Psoas muscle (tissue), 8 donors: ENCODE results near the gene TLE1. TPM values are rescaled to one million over a fixed set of nuclear protein-coding genes. Genes with fewer than 3 reads are reported as not detected.

Experiments
- ATAC-seq, 4 donors: fragments of 200-7000 bp; cut with Tn5 transposase; one replicate each; pipeline ENCODE4 v1.9.1; 2020; ENCODE audit warnings: moderate library complexity in 3 of 4, mild to moderate bottlenecking in 2 of 4
- DNase-seq, 2 donors: peaks; one replicate each; pipeline ENCODE4 v3.0.0-alpha.2; 2020
- H3K27ac ChIP-seq: fragments of 200-600 bp; one replicate; pipeline ENCODE4 v1.8.0; 2022
- H3K27me3 ChIP-seq, 3 donors: fragments of 200-600 bp in 1 of 3; one replicate each; pipeline versions ENCODE4 v1.6.1 to v1.8.0; 2013 to 2022; ENCODE audit warnings: low read length in 2 of 3, mild to moderate bottlenecking in 2 of 3, moderate library complexity in 1 of 3; ENCODE audit not compliant: insufficient read depth in 3 of 3
- H3K36me3 ChIP-seq, 2 donors: fragments of 200-600 bp in 1 of 2; one replicate each; pipeline versions ENCODE4 v1.6.1 to v1.8.0; 2013 to 2022; ENCODE audit warnings: low read depth in 1 of 2, mild to moderate bottlenecking in 1 of 2, moderate library complexity in 1 of 2; ENCODE audit not compliant: insufficient read depth in 1 of 2
- H3K4me1 ChIP-seq: fragments of 200-600 bp; one replicate; pipeline ENCODE4 v1.8.0; 2022
- H3K4me3 ChIP-seq: fragments of 200-600 bp; one replicate; pipeline ENCODE4 v1.8.0; 2022; ENCODE audit warnings: mild to moderate bottlenecking
- H3K9me3 ChIP-seq: fragments of 200-600 bp; one replicate; pipeline ENCODE4 v1.8.0; 2022
- CTCF ChIP-seq: fragments of 200-600 bp; IDR thresholded peaks from one replicate; pipeline ENCODE4 v1.8.0; 2022; ENCODE audit warnings: antibody characterized with exemption
- WGBS, 3 donors: extraction: QIAGEN DNeasy Blood & Tissue Kit; methylation state at CpG; one replicate each; pipeline versions ENCODE4 v1.1.6 to v1.1.7; 2013; 5-methylcytosine and 5-hydroxymethylcytosine counted together
- intact Hi-C, 2 donors: fragments of 100-400 bp; cut with DNase I; formaldehyde crosslinking; loops; one replicate each; pipeline versions ENCODE4 v1.11.0 to v1.14.2; 2022
- polyA plus RNA-seq, 3 donors: library from polyadenylated mRNA; stranded (reverse); fragments of 200-250 nt; gene quantifications; one replicate each; pipeline ENCODE4 v1.2.3, GENCODE V29; 2013
- total RNA-seq, 4 donors: library from RNA; stranded (reverse); fragmentation: NEBNext Ultra II Directional in 2 of 4; extraction: Animal tissue kit (Norgen Biotek cat#: 25700) in 2 of 4; gene quantifications; one replicate each; pipeline versions ENCODE4 v1.2.1 to v1.2.4, GENCODE V29; 2021 to 2023
- donor health status: healthy with polysubstance abuse.
- donor health status: DM: no; HTN: no; CAD: no; lungs with moderate emphysema.
- donor health status: Bipolar disorder and iron deficiency.
- donor health status: healthy.
- donor health status: DM: yes; HTN: yes; CAD: no.
- donor health status: DM: no; HTN: no; CAD: no.
- donor health status: DM: no; HTN: no; CAD: no.
- donor health status: DM: yes; HTN: yes; CAD: no.

TLE1 gene
- total and polyA plus RNA-seq, 7 donors: 14.6 to 46.7 (median 34.9) TPM

DNA sequence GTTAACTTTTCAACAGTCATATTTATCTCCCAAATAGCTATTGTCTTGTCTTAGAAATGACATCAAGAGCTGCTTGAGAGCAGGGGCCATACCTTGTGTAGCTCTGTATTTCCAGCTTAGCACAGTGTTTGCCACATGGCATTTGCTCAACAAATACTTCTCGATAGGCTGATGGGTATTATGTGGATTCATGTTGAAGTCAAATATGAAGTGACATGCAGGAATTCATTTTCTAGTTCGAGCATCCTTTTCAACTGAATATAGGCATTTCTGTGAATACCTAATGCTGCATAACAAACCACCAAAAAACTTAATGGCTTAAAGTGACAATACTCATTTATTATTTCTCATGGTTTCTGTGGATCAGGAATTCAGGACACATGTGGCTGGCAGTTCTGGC is 125.6 kb downstream of the TLE1 start:
- Histone ChIP-seq H3K27ac (no peak overlapping the region), H3K4me1 (peaks cover 5% of the 10 kb centered on the region)
- no peak for ATAC-seq

GRCh38 chr9:81563020-81563407 is 126.3 kb downstream of the TLE1 start:
- no peak for DNase-seq
- no peak for TF ChIP-seq CTCF
- ATAC-seq: peak in 1 of 4 donors; percentile 26
- no peak overlapping the region for H3K4me3 ChIP-seq
- 57 to 75% (median 63%) methylated on average over 4 of the region's 4 CpGs for WGBS, 3 donors
- H3K27ac ChIP-seq: no peak overlapping the region
- H3K9me3 ChIP-seq: no peaks in the 10 kb centered on the region
- H3K36me3 ChIP-seq: no peaks in the 10 kb centered on the region
- intact Hi-C loops: no loop called here
- no peaks in the 10 kb centered on the region for H3K27me3 ChIP-seq
- H3K4me1 ChIP-seq: peaks cover 5% of the 10 kb centered on the region

More for the DNA sequence above, 125.6 kb downstream of the TLE1 start:
- no peaks in the 10 kb centered on the region for H3K36me3 ChIP-seq
- WGBS, 3 donors: 69 to 76% (median 70%) methylated on average over 2 of the region's 2 CpGs
- no peak for TF ChIP-seq CTCF
- H3K9me3 ChIP-seq: no peaks in the 10 kb centered on the region
- DNase-seq: no peak
- intact Hi-C loops: no loop called here
- H3K4me3 ChIP-seq: no peak overlapping the region
- no peaks in the 10 kb centered on the region for H3K27me3 ChIP-seq

GRCh38 chr9:81562231-81563019 is 126.9 kb downstream of the TLE1 start:
- H3K27me3 ChIP-seq: no peaks in the 10 kb centered on the region
- 55 to 58% (median 57%) methylated on average over 10 of the region's 10 CpGs for WGBS, 3 donors
- peak; percentile 44 to 77 for DNase-seq
- peaks cover 5% of the 10 kb centered on the region for H3K4me1 ChIP-seq
- peak overlapping the region; percentile 12 for H3K27ac ChIP-seq
- H3K9me3 ChIP-seq: no peaks in the 10 kb centered on the region
- intact Hi-C loops: no loop called here
- peak; percentile 43 to 82 (median 74) for ATAC-seq
- no peaks in the 10 kb centered on the region for H3K36me3 ChIP-seq
- no peak for TF ChIP-seq CTCF
- no peak overlapping the region for H3K4me3 ChIP-seq

DNA sequence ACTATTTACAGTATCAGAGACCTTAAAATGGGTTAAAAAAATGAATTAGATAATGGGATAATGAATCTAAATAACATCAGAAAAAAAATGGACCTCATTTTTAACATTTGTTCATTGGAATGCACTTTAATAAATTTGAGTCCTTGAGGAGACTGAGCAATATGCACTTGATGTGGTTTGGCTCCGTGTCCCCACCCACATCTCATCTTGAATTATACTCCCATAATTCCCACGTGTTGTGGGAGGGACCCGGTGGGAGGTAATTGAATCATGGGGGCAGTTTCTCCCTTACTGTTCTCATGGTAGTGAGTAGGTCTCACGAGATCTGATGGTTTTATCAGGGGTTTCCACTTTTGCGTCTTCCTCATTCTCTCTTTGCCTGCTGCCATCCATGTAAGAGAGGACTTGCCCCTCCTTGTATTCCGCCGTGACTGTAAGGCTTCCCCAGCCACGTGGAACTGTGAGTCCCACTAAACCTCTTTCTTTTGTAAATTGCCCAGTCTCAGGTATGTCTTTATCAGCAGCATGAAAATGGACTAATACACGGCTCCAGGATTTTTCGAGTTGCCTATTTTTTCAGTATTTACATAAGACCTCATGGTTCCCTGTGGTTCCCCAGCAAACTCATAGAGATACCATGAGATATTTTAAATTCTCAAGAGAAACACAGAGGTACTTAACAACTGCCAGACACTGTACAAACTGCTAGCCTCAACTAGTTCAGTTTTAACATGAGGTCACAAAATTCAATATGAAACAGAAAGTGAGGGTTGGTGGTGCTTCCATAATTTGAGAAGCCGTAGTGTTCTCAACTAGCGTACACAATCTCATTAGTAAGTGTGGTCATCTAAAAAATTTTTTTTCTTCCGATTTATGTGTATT is 128.3 kb downstream of the TLE1 start:
- 89 to 93% (median 92%) methylated on average over 13 of the region's 13 CpGs for WGBS, 3 donors
- intact Hi-C loops: no loop called here
- DNase-seq: no peak

More for the DNA sequence above, 128.3 kb downstream of the TLE1 start:
- TF ChIP-seq CTCF: no peak
- Histone ChIP-seq H3K36me3 (no peaks in the 10 kb centered on the region), H3K27me3 (no peaks in the 10 kb centered on the region), H3K4me1 (peaks cover 5% of the 10 kb centered on the region), H3K27ac (no peak overlapping the region), H3K9me3 (no peaks in the 10 kb centered on the region), H3K4me3 (no peak overlapping the region)
- ATAC-seq: no peak
